ENCODE measurements around the gene SLC25A40.
A peak's percentile ranks its signal among the peaks of the same experiment; 100 is the strongest.
"Not testable (repeated sequence)": the region's sequence is repeated elsewhere in the genome, so short reads cannot be mapped to it uniquely, and the experiment has no call there.

Gene SLC25A40

GRCh38 chr7:87870471-87870870 lies 5.7 kb downstream of the SLC25A40 start:
- no peak for DNase-seq

DNA sequence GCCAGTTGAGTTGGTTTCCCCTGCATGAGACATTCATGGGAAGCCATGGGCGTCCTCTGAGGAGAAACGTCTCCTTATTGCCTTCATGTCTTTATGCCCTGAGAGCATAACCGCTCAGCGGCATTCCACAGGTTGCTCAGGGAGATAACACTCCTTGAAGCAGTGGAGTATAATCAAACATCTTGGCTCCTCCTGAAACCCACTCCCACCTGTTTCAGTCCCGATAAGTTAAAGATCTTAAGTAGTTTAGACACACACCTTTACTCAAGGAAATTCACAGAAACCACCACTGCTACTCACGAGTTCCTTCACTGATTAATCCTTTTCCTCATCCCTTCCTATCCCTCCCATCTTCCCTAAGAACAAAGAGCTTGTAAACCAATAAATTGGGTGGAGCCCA lies 9.6 kb downstream of the SLC25A40 start:
- not testable (repeated sequence) for DNase-seq

DNA sequence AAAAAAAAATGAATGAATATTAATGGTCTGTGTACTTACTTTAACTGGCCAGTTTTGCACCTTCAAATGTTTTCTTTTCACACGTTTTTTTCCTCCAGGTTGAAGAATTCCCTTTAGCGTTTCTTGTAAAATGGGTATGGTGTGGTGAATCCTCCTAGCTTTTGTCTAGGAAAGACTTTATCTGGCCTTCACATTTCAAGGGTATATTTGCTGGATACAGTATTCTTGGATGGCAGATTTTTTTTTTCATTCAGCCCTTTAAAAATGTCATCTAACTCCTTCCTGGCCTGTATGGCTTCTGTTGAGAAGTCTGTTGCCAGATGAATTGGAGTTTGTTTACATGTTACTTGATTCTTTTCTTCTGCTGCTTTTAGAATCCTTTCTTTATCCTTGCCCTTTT lies 10.1 kb downstream of the SLC25A40 start:
- no peak for DNase-seq

- no peak for DNase-seq
These were observed 17.6 kb downstream of the SLC25A40 start for GRCh38 chr7:87858417-87859100.

DNA sequence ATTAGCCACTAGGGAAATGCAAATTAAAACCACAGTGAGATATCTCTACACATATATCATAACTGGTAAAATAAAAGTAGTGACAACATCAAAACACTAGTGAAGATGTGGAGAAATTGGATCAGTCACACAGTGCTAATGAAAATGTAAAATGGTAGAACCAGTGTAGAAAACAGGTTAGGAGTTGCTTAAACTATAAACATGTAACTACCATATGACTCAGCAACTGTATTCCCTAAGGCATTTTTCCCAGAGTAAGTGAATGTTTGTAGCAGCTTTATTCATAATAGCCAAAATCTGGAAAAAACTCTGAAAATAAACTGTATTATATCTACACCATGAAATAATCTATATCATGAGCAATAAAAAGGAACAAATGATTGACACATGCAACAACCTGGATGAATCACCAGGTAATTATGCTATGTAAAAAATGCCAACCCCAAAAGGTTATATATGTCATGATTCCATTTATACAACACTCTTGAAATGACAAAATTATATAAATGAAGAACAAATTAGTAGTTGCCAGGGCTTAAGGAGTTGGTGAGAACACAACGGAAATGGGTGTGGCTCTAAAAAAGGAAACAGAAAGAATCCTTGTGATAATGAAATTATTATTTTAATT lies 22.8 kb downstream of the SLC25A40 start:
- no peak for DNase-seq

- no peak for DNase-seq
These were observed 23.9 kb downstream of the SLC25A40 start for GRCh38 chr7:87852306-87852705.

DNA sequence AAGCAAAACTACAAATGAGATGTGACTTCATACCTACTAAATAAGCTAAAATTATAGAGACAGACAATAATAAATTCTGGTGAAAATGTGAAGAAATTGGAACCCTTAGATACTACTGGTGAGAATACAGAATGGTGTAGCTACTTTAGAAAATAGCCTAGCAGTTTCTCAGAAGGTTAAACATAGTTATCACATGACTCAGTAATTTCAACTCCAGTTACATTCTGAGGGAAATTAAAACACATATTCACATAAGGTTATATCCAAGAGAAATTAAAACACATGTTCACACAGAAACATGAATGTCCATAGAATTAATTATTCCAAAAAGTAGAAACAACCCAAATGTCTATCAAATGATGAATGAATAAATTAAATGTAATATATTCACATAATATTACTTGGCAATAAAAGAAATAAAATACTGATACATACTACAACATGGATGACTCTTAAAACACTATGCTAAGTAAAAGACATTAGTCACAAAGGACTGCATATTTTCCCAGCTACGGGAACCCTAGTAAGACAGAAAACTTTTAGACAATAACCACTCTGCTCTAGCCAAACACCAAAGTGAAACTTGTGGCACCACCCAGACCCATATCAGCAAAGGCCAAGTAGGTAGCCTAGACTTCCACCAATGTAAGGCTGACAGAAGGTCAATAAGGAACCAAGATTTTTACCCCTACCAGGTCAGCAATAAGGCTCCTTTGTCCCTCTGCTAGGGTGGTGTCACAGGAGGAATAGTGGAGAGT lies 25.1 kb downstream of the SLC25A40 start:
- DNase-seq, result no peak

DNA sequence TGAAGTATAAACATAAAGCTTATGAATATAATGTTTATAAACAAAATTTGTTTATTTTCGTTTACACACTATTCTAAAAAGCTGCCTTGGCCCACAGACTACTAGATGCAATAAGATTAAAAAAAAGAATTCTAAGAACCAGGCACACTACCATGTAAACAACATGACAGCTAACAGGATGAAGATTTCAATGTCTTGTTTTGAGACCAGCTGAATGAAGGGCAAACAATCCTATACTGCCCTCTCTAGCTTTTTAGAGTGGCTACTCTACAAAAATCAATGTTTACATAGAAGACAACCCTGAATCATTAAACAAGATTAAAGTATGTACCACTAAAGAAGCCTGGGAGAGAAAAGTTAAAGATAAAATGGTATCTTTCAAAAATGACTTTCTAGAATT lies 38.6 kb downstream of the SLC25A40 start:
- no peak for DNase-seq

DNA sequence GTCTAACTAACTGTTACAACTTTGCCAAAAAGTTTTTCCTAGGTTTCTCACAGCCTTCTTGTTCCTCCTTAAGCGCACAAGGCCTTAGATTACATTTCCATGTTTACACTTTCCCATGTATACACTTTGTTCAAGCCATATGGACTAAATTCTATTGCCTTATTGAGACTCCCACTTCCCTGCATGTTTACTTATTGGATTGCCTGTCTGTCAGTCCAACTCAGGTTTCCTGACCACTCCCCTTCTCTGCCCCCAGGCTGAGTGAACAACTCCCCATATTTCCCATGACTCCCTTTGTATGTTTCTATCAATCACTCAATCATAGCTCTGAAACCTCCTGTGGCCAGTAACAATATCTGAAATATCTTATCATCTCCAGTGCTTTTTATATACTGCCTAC lies 43.0 kb downstream of the SLC25A40 start:
- DNase-seq, result no peak

DNA sequence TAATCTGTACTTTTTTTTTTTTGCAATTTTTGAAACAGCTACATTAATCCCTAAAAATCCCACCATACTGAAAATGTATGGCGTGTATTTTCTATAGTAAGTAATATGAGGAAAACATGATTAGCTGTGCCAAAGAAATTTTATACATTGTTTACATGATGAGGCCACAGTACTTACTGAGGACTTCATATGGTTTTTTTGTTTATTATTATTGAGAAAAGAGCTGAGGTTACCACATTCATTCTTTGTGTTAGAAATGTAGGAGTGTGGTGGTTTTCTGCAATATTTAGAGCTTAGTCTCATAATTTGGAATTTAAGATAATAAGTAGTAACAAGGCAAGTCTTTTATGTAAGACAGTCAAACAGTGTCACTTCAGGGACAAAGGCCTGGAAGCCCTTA lies 45.1 kb downstream of the SLC25A40 start:
- DNase-seq, result no peak

DNA sequence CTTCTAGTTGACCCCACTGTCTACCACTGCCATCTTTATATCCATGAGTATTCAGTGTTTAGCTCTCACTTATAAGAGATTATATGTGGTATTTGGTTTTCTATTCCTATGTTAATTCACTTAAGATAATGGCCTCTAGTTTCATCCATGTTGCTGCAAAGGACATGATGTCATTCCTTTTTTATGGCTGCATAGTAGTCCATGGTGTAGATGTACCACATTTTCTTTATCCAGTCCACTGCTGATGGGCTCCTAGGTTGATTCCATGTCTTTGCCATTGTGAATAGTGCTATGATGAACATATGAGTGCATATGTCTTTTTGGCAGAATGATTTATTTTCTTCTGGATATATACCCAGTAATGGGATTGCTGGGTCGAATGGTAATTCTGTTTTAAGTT lies 47.8 kb downstream of the SLC25A40 start:
- not testable (repeated sequence) for DNase-seq

DNA sequence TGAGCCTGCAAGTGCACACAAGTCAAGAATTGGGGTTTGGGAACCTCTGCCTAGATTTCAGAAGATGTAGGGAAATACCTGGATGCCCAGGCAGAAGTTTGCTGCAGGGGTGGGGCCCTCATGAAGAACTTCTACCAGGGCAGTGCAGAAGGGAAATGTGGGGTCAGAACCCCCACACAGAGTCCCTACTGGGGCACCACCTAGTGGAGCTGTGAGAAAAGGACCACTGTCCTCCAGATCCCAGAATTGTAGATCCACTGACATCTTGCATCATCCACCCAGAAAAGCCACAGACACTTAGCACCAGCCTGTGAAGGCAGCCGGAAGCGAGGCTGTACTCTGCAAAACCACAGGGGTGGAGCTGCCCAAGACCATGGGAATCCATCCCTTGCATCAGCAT lies 50.8 kb downstream of the SLC25A40 start:
- DNase-seq, result not testable (repeated sequence)

- not testable (repeated sequence) for DNase-seq
These were observed 54.1 kb downstream of the SLC25A40 start for GRCh38 chr7:87822056-87822455.

DNA sequence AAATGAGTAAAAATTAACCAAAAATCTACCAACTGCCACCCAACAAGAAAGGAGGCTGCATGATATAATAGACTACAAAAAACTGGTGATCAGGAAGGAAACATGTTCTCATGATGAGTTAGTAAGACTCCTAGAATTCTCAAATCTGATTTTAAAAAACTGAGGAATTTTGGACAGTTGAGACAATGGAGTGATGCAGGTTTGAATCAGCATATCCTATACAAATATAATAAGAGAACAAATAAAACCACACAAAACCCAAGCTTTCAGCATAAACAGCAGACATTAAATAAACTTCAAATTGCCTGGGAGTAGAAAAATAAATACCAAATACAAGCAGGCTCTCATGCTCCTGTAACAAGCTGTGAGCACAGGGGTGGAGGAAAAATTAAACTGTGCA lies 57.8 kb downstream of the SLC25A40 start:
- no peak for DNase-seq

DNA sequence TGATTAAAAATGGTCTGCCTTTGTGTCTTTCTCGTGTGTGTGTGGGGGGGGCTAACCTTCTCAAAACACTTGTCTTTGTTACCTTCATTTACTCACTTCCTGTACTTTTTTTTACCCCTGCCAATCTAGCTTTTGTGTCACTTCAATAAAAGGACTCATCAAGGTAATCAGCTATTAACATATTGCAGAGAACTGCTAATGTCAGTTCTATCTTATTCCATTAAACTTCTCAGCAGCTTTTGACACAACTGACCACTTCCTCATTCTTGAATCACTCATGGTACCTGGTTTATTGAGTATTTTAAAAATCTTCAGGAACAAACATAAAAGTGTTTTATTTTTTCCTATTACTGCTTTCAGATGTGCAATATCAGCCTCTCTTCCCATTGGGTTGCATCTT lies 59.8 kb downstream of the SLC25A40 start:
- DNase-seq, result no peak

DNA sequence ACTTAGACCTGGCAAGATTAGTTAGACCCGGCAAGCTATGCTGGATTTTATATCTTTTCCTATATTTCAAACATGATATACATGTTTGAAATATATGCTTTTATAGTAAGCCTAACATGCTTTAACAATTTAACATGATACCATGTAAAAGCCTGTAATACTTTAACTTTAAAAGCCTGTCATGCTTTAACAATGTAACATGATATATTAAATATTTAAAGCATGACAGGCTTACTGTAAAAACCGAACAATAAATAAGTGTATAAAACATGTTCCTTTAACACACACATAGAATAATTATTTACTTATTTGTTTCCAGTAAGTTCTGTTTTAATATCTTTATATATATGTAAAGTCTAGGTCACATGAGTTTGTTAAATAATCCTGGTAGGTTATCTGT lies 65.4 kb downstream of the SLC25A40 start:
- no peak for DNase-seq

DNA sequence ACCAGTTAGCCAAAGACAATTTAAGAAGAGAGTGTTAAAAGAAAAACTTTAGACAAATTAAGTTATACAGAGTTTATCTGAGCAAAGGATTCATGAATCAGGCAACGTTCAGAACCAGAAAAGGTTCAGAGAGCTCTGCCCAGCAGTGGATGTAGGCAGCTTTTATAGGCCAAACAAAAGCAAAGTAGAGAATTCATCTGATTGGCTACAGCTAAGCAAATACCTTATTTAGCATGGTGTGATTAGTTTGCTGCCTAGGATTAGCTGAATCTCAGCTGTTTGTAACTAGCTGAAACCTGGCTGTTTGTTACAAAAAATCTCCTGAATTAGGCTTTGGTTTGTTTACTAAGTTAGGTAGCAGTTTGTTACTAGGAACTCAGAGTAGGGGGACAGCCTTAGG lies 66.0 kb downstream of the SLC25A40 start:
- no peak for DNase-seq

DNA sequence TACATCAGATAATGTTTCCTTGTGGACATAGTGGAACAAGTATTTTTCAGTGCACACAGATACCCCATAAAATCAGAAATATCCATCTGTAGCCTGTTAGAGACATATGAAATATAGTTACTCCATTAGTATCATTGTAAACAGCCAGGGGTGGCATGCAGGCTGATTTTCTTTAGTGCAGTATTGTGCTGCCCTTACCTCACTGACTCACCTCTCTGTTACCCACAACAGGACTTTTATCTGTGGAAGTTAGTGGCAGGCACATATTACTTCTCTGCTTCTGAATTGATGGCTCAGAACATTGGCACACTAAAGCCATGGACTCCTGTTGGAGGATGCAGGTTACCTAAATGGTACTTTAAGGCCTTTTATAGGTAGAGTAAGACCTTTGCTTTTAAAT lies 70.0 kb downstream of the SLC25A40 start:
- no peak for DNase-seq

- DNase-seq, result peak; percentile 18
These were observed 78.3 kb downstream of the SLC25A40 start for GRCh38 chr7:87797798-87798403.

DNA sequence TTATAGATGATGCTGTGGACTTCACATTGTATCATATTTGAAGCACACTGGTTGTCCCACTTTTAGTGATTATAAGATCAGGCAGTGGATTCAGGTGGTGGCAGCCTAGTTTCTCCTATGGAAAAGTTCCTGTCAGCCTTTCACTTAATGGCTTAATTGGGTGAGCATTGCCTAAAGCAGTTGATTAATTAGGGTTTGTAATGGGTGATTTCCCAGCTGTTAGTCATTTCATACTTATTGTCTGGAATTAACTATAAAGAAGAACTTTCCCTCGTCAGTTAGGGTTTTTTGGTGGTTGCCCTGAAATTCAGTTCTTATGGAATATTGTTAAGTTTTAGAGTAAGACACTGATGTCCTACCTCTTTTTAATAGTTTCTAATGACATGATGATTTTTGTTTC lies 78.8 kb downstream of the SLC25A40 start:
- no peak for DNase-seq

GRCh38 chr7:87785368-87785995 lies 90.7 kb downstream of the SLC25A40 start:
- DNase-seq, result no peak

GRCh38 chr7:87784424-87784823 lies 91.7 kb downstream of the SLC25A40 start:
- DNase-seq, result no peak

Measured in NCI-H2029 (cell line).